ENCODE measurements around the gene UBE3B.

UBE3B gene

GRCh38 chr12:109504068-109504467 is 26.6 kb downstream of the UBE3B start:
- TF ChIP-seq SPI1 (IDR thresholded peaks at IDR 0.05; ENCODE audit: borderline replicate concordance, low read depth) (no peak), GABPA (IDR thresholded peaks at IDR 0.05; ENCODE audit: low read depth) (no peak), CTCF (IDR thresholded peaks at IDR 0.05; ENCODE audit: insufficient read depth, low read length) (no peak)
- DNase-seq (ENCODE audit: low read depth in 1 of 2, low spot score in 1 of 2) = no peak
- H3K27ac ChIP-seq (replicated peaks) = no peak overlapping the region
- no peaks in the 10 kb centered on the region for H3K27me3 ChIP-seq (ENCODE audit: insufficient read depth, poor library complexity, severe bottlenecking)
- no peak overlapping the region for H3K4me3 ChIP-seq (replicated peaks; ENCODE audit: insufficient read depth, low read length)

- TF ChIP-seq SPI1 (IDR thresholded peaks at IDR 0.05; ENCODE audit: borderline replicate concordance, low read depth) = no peak
- TF ChIP-seq POLR2AphosphoS5 (IDR thresholded peaks at IDR 0.05; ENCODE audit: low read depth) = no peak
- TF ChIP-seq CTCF (IDR thresholded peaks at IDR 0.05; ENCODE audit: insufficient read depth, low read length) = no peak
- no peak for TF ChIP-seq GABPA (IDR thresholded peaks at IDR 0.05; ENCODE audit: low read depth)
- TF ChIP-seq REST (IDR thresholded peaks at IDR 0.05; ENCODE audit: insufficient replicate concordance, low read depth) = no peak
- Histone ChIP-seq H3K27me3 (ENCODE audit: insufficient read depth, poor library complexity, severe bottlenecking) (no peaks in the 10 kb centered on the region), H3K4me3 (replicated peaks; ENCODE audit: insufficient read depth, low read length) (no peak overlapping the region), H3K27ac (replicated peaks) (no peak overlapping the region)
- no peak for DNase-seq (ENCODE audit: low read depth in 1 of 2, low spot score in 1 of 2)
Observed at GRCh38 chr12:109510196-109510595, 32.8 kb downstream of the UBE3B start.

GRCh38 chr12:109512608-109513007 is 35.2 kb downstream of the UBE3B start:
- Histone ChIP-seq H3K27me3 (ENCODE audit: insufficient read depth, poor library complexity, severe bottlenecking) (no peaks in the 10 kb centered on the region), H3K4me3 (replicated peaks; ENCODE audit: insufficient read depth, low read length) (no peak overlapping the region), H3K27ac (replicated peaks) (no peak overlapping the region)
- TF ChIP-seq GABPA (IDR thresholded peaks at IDR 0.05; ENCODE audit: low read depth) (no peak), REST (IDR thresholded peaks at IDR 0.05; ENCODE audit: insufficient replicate concordance, low read depth) (no peak), CTCF (IDR thresholded peaks at IDR 0.05; ENCODE audit: insufficient read depth, low read length) (no peak), SPI1 (IDR thresholded peaks at IDR 0.05; ENCODE audit: borderline replicate concordance, low read depth) (no peak), POLR2AphosphoS5 (IDR thresholded peaks at IDR 0.05; ENCODE audit: low read depth) (no peak)
- no peak for DNase-seq (ENCODE audit: low read depth in 1 of 2, low spot score in 1 of 2)

GRCh38 chr12:109513051-109513450 is 35.6 kb downstream of the UBE3B start:
- DNase-seq (ENCODE audit: low read depth in 1 of 2, low spot score in 1 of 2) = no peak
- TF ChIP-seq CTCF (IDR thresholded peaks at IDR 0.05; ENCODE audit: insufficient read depth, low read length) = no peak
- TF ChIP-seq REST (IDR thresholded peaks at IDR 0.05; ENCODE audit: insufficient replicate concordance, low read depth) = no peak
- TF ChIP-seq GABPA (IDR thresholded peaks at IDR 0.05; ENCODE audit: low read depth) = no peak
- Histone ChIP-seq H3K4me3 (replicated peaks; ENCODE audit: insufficient read depth, low read length) (no peak overlapping the region), H3K27ac (replicated peaks) (no peak overlapping the region), H3K27me3 (ENCODE audit: insufficient read depth, poor library complexity, severe bottlenecking) (no peaks in the 10 kb centered on the region)
